GF-D8 (cell line): ENCODE results near the gene PCDH1.
"Not testable (repeated sequence)": the region's sequence is repeated elsewhere in the genome, so short reads cannot be mapped to it uniquely, and the experiment has no call there.

ENCODE experiments used
- DNase-seq: peaks from one replicate; lab custom pipeline; 2025; lab: John Stamatoyannopoulos, UW

PCDH1 gene

DNA sequence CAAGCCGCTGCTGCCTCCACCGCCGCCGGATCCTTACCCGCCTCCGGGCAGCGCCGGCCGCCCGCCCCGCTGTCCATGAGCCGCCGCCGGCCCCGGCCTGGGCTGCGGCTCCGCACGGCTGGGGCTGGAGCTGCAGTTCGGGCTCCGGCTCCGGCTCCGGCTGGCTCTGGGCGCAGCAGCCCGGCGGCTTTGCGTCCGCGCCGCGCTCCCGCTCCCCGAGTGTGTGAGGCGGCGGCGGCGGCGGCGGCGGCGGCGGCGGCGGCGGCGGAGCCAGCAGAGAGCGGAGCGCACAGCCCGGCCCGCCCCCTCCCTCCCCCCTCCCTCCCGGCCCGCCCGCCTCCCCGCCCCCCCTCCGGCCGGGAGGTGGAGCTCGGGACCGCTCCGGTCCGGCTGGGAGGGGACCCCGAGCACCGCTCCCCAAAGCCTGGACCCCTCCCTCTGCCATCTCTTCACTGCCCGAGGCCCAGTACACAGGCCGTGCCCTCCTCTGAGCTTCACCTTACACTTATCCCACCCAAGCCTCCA is at the start of gene PCDH1:
PCDH1 (minus strand) TSS at position 225 of the 525 bp plus-strand sequence; CDS start at position 77, 148 bp downstream.
- no peak for DNase-seq

DNA sequence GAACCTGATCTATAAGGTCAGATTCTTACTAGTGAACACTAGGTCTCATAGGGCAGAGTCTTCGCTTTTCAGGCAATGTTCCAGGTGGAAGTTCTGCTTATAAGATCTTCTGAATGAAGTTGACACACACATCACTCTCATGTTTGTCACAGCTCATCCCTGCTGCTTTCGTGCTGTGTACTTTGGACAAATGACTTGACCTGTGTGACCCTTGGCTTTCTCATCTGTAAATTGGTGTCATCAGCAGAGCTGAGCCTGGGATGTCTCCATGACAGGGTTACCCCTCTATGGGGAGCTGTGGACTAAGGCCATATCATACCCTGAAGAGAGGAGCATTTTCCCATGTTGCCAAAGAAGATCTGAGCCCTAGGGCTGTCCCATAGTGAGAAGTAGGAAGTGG is 48.2 kb upstream of the PCDH1 start:
- DNase-seq: no peak

DNA sequence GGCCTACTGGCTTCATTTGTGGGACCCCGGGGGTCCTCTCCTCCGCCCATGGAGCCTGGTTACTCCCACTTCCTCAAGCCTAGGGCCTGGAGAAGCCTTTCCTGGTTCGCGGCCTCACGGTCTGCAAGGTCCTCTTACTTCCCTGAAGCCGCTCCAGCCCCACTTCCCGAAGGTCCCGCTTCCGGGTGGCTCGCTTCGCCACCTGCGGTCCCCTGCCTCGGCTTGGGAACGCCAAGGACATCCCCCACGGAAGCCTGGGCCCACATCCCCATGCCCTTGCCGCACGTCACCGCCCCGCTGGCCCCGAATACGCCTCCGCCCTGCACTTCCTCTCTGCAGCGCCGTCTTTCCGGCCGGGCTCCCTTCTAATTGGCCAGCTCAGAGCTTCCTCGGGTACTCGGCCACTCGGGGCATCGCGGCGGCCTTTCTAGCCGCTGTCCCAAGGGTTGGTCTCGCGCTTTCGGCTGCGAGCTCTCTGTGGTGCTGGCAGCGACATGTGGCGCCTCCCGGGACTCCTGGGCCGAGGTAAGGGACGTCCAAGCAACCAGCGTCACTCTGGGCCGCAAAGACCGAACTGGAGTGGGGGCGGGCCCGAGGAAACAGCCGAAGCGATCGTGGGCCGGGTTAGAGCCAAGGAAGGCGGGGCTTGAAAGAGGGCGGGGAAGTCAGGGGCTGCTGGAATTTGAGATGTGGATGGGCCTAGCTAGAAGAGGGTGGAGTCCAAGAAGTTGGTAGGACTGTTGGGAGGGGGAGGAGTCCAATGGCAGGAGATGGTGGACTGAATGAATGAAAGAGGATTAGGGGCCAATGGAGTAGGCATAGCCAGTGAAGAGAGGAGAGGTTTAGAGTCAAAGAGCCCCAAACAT is 45.5 kb upstream of the PCDH1 start, which contains the start of gene DELE1:
DELE1 (plus strand) TSS at position 424 of the 866 bp plus-strand sequence; CDS start at position 495, 71 bp downstream.
- DNase-seq: peak; percentile 74

DNA sequence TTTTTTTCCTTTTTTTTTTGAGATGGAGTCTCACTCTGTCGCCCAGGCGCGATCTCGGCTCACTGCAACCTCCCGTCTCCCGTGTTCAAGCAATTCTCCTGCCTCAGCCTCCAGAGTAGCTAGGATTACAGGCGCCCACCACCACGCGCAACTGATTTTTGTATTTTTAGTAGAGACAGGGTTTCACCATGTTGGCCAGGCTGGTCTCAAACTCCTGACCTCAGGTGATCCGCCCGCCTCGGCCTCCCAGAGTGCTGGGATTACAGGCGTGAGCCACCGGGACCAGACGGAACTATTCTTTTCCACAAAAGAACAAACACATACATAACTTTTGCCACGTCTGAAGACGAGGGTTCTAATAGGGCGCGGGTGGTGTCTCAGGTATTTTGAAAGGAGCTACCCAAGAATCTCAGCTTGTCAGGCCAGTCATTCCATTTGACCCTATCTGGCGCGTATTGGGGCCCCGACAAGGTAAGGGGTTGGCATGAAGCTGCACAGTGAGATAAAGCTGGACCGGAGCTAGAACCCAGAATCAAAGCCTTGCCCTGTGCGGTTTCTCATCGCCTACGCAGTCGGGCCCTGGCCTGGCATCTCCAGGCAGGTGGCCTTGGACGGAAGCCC is 44.7 kb upstream of the PCDH1 start:
- DNase-seq: not testable (repeated sequence)

DNA sequence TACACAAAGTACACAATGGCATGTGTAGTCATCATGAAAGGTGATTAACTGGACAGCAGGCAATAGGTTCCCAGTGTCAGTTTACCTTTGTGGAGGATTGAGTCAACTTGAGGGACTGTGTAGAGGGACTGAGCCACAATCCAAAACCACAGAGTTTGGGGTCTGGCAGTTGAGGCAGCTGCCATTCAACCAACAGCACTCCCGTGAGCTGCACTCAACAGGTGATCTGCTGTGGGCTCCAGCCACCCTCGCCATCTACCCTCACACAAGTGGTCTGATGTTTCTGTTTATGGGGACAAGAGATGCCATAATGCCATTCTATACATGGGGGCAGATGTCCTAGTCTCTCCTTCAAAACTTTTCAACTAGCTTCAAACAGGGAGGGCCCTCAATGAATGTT is 42.6 kb upstream of the PCDH1 start:
- DNase-seq: no peak

DNA sequence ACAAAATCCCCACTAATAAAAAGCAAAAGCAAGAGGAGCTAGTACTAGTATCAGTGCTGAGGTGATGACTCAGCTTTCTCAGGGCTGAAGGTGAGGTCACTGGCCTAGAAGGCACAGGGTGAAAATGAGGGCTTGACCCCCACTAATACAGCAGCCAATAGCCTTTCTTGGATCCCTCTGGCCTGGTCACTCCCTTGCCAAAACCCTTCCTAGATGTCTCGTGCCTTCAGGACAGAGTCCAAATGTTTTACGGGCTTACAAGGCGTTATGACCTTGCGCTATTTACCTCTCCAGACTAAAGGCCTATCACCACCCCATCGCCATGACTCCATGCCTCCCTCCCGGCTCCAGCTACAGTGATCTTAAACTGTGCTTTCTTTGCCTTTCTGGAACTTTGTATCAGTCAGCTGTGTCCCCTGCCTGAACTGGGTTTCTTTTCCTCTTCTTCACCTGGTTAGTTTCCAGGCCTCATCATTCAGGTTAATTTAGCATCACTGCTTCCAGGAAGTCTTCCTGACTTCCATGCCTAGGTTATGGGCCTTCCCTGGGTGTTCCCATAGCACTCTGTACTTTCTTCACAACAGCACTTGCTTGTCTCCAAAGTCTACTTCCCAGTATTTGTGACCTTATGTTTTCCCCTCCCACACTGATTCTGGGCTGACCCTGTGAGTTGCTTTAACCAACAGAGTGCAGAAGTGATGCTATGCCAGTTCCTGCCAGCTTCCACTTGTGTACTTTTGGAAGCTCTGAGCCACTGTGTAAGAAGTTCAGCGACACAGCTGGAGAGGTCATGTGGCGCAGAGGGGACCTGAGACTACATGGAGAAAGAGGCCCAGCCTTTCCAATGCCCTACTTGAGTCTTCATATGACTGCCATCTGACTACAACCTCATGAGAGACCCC is 41.3 kb upstream of the PCDH1 start:
- no peak for DNase-seq

DNA sequence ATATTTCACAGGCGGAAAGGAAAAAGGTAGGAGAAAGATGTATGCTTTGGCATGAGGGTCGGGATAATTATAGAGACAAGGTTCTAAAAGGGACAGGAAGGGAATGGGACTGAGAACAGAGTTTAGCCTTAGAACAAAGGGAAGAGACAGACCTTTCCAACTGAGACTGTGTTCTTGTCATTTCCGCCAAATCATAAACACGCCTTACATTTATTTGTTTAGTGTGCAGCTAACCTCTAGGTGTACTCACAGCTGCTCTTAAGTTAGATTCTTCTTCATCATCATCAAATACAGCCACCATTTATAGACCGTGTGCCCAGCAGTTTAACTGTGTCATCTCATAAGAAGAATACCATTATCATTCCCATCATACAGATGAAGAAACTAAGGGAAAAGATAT is 39.5 kb upstream of the PCDH1 start:
- DNase-seq: no peak

DNA sequence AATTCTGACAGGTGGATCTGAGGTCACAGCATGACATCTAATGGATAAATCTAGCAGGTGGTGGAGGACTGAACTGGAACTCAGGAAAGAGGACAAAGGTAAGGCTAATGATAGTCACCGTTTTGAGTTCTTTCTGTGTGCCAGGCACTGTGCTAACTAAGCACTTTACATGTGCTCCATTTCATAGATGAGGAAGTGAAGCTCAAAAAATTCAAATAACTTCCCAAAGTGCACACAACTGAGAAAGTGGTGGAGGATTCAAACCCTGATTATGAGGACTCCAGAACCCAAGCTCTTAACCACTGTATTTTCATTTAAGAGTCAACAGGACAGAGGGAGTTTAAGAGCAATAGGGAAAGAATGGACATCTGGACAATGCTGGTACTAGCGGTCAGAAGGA is 38.3 kb upstream of the PCDH1 start:
- no peak for DNase-seq

DNA sequence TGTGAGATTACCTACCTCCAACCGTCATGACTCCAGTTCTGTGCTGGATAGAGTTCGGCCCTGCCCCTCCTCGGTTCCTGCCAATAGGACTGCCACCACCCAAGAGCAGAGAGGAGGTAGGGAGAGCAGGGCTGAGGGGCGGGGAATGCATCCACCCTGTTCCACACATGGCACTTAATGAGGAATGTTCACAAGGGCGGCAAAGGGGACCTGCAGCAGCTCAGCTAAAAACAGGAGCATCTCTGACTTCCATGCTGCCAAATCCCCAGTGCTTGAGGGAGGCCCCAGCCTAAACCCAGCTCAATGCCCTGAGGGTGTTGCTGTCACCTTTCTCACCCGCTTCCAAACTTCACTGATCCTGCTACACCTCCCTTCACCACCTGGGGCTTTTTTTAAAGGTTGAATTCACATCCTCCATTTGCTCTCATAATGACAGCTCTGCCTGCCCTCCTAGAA is 37.7 kb upstream of the PCDH1 start:
- no peak for DNase-seq

DNA sequence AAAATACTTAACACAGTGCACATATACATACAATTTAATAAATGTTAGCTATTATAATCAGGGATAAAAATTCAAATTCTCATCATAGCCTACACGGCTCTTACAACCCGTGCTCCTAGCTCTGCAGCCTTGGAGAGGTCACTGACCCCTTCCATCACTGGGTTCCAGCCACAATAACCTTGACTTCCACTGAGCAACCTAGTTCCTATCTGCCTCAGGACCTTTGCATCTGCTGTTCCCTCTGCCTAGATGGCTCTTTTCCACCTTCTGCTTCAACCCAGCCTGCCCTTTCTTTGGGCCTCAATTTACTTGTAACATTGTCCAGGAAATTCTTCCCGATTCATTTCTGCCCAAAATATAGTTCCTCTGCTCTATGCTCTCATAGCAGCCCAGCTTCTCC is 36.6 kb upstream of the PCDH1 start:
- DNase-seq: no peak

DNA sequence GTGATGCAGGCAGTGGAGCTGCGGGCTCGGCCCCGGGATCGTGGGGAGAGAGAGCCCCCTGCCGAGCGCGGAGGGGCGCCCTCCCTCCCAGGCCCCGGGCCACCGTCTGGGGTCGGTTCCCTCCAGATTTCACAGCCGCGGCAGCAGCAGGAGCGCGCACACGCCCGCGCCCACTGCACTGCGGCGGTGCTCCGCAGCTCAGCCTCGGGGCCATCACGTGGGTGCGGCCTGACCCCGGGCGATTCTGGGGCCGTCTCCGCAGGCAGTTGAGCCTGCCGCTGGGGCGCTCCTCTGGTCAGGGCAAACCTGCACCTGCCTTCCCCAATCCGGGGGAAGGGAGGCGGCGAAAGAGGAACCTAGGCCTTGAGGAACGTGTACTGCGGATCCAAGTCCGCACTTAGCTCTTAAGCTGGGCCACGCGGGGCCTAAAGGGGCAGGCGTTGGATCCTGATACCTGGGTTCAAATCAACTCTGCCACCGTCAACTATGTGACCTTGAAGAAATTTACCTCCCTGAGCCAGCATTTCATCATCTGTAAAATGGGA is 36.1 kb upstream of the PCDH1 start:
- peak; percentile 53 for DNase-seq

DNA sequence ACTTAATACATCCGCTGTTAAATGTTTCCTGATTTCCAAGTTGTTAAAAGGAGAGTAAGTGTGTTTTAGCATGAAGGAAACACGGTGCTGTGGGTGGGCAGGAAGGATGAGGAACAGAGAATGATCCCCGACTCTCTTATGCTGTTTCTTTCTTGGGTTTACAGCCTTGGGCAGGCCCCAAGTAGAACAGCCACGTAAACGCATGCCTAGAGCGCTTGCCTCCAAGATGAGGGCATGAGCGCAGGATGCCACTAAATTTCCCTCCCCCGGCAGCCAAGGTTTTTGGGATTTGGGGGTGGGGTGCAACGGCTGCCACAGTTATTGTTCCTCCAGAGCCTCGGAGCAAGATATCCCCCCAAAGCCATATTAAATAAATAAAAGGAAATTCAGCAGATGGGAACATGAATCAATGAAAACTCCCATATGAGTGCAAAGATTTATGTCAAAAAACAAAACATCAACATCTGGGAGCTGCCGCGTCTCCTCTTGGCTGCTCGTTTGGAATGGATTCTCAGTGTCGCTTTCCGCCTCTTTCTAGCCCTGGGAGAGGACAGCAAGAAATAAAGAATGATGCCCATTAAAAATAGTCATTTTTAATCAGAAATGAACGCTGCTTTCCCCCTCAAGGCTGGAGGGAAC is 35.5 kb upstream of the PCDH1 start:
- no peak for DNase-seq

DNA sequence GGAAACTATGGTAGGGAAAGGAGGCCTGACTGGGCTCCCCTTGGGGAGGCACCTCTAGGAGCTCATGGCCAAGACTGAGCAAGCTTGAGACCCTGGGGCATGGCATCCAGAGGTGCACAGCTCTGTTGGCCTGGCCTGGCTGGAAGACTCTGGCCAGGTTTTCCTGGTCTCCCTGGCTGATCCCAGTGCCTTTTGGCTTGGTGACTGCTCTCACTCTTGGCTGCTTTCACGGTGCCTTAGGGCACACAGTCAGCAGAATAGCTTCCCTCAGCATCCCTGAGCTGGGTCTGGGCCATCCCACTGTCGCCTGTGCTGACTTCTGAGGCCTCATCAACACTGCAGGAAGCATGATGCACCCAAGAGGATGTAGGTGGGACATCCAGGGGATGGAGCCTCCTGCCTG is 32.1 kb upstream of the PCDH1 start:
- DNase-seq: no peak

DNA sequence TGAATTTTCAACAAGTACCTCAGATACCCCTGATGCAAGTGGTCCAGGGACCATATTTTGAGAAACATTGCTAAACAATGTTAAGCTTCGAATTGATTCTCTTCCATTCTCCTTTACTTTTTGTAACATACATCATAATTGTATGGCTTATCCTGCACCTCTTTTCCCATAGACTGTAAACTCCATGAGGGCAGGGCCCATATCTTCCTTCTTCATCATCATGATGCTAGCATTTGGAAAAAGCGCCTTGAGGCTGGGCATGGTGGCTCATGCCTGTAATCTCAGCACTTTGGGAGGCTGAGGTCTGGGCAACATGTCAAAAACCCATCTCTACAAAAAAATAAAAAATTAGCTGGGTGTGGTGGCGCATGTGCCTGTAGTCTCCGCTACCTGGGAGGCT is 31.0 kb upstream of the PCDH1 start:
- no peak for DNase-seq

DNA sequence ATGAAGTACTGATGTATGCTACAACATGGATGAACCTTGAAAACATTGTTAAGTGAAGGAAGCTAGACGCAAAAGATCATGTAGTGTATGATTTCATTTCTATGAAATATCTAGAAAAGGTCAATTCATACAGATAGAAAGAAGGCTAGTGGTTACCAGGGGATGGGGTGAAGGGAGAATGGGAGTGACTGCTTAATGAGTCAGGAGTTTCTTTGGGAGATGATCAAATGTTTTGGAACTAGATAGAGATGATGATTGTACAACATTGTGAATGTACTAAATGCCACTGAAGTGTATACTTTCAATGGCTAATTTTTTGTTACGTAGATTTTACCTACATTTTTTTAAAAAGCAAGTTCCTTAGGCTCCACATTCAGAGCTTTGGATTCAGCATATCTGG is 30.6 kb upstream of the PCDH1 start:
- no peak for DNase-seq

DNA sequence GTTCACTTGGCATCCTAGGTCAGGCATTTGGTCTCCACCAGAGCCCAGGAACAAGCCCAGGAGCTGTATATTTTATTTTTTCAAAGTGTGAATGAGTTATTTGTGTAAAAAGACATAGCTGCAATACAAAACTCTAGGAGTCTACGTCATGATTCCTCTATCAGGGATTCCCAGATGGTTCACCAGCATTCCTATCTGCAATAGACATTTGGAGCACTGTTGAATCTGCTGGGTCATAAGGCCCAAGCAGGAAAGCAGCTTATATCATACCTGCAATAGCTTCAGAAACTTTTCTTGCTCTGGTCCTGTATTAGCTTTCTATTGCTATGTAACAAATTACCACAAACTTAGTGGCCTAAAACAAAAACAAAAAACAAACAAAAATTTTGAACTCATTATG is 28.8 kb upstream of the PCDH1 start:
- DNase-seq: no peak

DNA sequence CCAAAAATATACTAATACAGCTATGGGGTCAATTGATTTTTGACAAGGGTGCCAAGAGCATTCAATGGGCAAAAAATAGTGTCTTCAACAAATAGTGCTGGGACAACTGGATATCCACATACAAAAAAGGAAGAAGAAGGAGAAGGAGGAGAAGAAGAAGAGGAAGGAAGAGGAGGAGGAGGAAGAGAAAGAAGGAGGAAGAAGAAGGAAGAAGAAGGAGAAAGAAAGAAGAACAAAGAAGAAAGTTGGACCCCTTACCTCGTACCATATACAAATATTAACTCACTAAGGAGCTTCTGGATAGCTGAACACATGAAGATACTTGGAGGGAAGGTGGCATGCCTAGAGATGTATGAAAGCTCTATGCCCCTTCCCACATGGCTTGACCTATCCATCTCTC is 28.3 kb upstream of the PCDH1 start:
- DNase-seq: no peak

DNA sequence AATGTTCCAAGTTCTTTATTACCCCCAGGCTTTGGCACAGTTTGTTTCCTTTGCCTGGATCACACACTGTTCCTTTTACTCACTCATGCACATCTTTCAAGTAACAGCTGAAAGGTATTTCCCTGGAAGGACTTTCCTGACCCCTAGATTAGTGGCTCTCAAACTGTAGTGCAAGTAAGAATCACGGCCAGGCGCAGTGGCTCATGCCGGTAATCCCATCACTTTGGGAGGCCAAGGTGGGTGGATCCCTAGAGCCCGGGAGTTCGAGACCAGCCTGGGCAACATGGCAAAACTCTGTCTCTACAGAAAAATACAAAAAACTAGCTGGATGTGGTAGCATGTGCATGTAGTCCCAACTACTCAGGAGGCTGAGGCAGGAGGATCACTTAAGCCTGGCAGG is 26.3 kb upstream of the PCDH1 start:
- no peak for DNase-seq

DNA sequence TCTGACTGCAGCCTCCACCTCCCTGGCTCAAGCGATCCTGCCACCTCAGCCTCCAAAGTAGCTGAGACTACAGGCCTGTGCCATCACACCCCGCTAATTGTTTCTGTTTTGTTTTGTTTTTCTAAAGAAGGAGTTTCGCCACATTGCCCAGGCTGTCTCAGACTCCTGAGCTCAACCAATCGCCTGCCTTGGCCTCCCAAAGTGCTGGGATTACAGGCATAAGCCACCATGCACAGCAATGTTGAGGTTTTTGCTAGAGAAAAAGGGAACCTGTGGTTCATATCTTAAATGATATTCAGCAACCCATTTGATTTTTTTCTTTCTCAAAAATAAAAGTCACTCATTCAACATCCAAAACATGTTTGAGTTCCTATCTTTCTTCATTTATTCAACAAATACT is 25.1 kb upstream of the PCDH1 start:
- DNase-seq: no peak

DNA sequence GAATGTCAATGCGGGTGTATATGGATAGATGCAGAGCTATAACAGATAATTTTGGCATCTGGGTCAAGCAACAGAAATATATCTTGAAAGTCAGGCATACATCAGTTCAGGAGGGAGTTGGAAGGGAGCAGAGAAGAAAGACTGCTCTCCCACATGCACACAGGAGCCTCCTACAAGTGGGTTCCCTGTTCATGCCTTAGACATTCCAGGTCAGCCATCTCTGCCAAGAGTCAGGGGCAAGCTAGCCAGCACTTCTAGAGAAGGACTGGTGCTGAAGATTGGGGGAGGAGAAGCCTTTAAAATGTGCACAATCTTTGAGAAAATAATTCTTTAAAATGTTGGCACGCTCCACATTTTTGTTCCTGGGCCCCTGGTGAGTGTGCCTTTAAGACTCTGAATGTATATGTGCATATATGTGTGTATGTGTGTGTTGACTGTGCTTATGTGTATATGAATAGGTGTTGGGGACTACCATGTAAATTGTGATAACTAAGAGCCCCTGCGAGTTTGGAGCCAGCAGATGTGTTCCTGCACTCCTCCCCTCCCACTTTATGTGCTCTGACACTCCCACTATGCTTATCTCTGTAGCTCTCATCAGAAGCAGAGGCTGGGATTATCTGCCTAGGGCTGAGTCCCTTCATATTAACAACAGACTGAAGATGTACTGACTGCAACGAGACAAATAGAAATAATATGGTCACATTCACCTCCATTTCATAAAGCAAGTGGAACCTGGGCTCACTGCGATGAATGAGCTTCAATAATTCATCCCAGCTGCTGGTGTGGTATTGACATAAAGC is 24.0 kb upstream of the PCDH1 start:
- no peak for DNase-seq
